Activated T-helper 1 cell treated with anti-CD3 and anti-CD28 coated beads, Interleukin-12 subunit alpha, Interleukin-12 subunit beta, Interleukin-2, Interleukin-4 antibody, amounts not matched to agents 30 ng/mL and 10 ng/mL and 1 ng/mL, durations not matched to agents 14 hours and 24 hours and 36 hours (primary cell): ENCODE measurements around the gene SCAMP3. TPM values are rescaled to one million over a fixed set of nuclear protein-coding genes. Genes with fewer than 3 reads are reported as not detected.
A peak's percentile ranks its signal among the peaks of the same experiment; 100 is the strongest.

Source experiments
- DNase-seq: peaks from one replicate; pipeline ENCODE4 v3.0.0; 2021; ENCODE audit warnings: low spot score
- H3K27ac Mint-ChIP-seq: one replicate; pipeline ENCODE4 v1.8.0; 2021; ENCODE audit warnings: mild to moderate bottlenecking, mixed read lengths
- H3K27me3 Mint-ChIP-seq: one replicate; pipeline ENCODE4 v1.8.0; 2022; ENCODE audit warnings: mild to moderate bottlenecking, moderate library complexity, mixed read lengths; ENCODE audit not compliant: insufficient read depth
- H3K36me3 Mint-ChIP-seq: one replicate; pipeline ENCODE4 v1.8.0; 2021; ENCODE audit warnings: low read depth, mixed read lengths
- H3K4me1 Mint-ChIP-seq: one replicate; pipeline ENCODE4 v1.8.0; 2021; ENCODE audit warnings: low read depth, mixed read lengths
- H3K4me3 Mint-ChIP-seq: one replicate; pipeline ENCODE4 v1.8.0; 2021; ENCODE audit warnings: mild to moderate bottlenecking, moderate library complexity, mixed read lengths
- H3K9me3 Mint-ChIP-seq: one replicate; pipeline ENCODE4 v1.8.0; 2021; ENCODE audit warnings: mixed read lengths
- intact Hi-C: fragments of 100-400 bp; cut with micrococcal nuclease; formaldehyde crosslinking; loops from one replicate; pipeline ENCODE4 v1.15.1; 2024
- total RNA-seq: library from RNA; stranded (reverse); gene quantifications from 2 replicates; pipeline ENCODE4 v1.2.3, GENCODE V29; 2022

The SCAMP3 gene
- total RNA-seq, 1 donor from 2014 or later = 168 TPM

DNA sequence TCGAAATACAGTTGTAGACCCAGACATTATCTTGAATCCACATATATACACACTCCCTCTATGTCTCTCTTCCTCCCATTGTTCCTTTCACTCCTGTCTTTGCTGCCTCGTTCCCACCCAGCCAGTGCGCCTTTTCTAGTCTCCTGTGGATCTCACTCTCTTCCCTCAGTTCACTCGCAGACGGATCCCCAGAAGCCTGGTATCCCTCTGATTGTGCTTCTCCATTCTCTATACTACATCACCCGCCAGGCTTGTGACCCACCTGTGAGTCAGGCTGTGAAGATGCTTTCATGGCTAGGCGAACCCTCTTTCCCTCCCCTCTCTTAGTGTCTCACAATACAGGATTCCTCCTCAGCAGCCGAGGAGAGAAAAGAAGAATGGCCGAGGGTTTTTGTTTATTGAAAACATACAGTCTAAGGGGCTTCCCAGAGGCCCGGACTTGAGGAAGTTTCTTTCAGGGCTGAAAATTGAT is 16.6 kb upstream of the SCAMP3 start:
- intact Hi-C loops = loop anchor here (1.0 to 10.0 kb wide), 4 partner anchors 36 to 776 kb away; partner anchors contain the start of genes ASH1L, LAMTOR2 and UBQLN4
- no peak for DNase-seq
- no peaks in the 10 kb centered on the region for H3K36me3 Mint-ChIP-seq
- H3K9me3 Mint-ChIP-seq = no peaks in the 10 kb centered on the region
- peaks cover 7% of the 10 kb centered on the region for H3K27me3 Mint-ChIP-seq
- peaks cover 28% of the 10 kb centered on the region for H3K4me1 Mint-ChIP-seq
- no peak overlapping the region for H3K27ac Mint-ChIP-seq
- peak overlapping the region; percentile 83 for H3K4me3 Mint-ChIP-seq

DNA sequence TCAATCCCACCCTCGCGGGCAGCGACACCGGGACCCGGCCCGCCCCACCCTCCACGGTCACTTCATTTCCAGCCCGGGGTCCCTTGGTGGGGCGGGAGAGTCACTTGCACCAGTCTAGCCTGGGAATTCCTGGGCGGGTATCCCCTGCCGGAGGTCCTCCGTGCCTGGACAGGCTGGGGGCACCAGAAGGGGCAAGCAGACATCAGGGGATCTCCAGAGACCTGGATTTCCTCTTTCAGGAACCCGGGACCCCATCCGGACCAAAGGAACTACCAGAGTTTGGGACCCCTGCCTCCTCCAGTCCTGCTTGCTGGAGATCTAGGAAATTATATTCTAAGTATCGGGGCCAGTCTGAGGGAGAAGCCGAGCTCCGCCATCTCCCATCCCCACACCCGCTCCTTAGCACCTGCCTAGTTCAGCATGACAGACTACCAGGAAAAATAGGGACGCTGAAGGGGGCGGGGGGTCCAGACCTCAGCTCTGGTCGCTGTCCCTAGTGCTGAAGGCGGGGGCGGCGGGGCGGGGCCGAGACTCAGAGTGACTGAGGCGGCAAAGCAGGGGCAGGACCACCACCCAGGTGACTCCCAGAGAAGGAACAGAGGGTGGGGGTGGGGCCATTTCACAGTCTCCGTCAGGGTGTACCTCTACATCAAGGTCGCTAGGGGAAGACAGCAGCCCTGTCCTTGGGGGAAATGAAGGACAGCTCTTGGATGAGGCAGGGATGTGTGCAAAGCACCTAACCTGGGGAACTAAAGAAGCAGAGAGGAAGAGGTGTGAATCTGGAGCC is 15.9 kb upstream of the SCAMP3 start:
- DNase-seq = peak; percentile 64
- Mint-ChIP-seq H3K4me3 (peak overlapping the region; percentile 83), H3K27me3 (peaks cover 7% of the 10 kb centered on the region), H3K27ac (no peak overlapping the region), H3K36me3 (no peaks in the 10 kb centered on the region), H3K4me1 (peaks cover 32% of the 10 kb centered on the region), H3K9me3 (no peaks in the 10 kb centered on the region)
- intact Hi-C loops = loop anchor here (1.0 to 10.0 kb wide), 11 partner anchors 16 to 777 kb away; partner anchors contain the start of genes ASH1L, ENTREP3, FDPS and LAMTOR2

DNA sequence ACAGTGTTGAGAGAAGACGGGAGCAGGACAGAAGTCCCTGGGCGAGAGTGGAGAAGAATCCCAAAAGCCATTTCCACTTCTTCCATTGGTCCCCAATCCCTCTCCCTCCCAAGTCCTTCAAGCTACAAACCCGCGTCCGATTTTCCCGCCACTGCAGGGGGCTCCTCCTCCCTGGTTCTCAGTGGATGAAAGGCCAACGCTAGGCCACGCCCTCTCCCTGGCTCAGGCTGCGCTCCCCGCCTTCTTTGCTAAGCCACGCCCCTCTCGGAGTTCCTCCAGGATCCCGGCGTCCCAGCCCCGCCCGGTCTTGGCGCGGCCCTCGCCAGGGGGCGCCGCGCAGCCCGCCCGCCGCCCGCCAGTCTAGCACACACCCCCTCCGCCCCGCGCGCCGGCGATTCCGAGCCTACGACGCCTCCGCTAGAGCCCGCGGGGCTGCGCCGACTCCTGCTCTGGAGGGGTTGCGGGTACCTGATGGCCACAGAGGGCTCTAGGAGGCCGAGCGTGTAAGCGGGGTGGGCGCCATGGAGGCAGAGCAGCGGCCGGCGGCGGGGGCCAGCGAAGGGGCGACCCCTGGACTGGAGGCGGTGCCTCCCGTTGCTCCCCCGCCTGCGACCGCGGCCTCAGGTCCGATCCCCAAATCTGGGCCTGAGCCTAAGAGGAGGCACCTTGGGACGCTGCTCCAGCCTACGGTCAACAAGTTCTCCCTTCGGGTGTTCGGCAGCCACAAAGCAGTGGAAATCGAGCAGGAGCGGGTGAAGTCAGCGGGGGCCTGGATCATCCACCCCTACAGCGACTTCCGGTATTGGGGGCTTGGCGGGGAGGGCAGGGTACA is 15.1 kb upstream of the SCAMP3 start, which contains the start of gene HCN3:
Gene HCN3 (plus strand): TSS at position 394 of the 832 bp plus-strand sequence. CDS start 128 bp downstream, at position 522.
- intact Hi-C loops = loop anchor here (1.0 to 10.0 kb wide), 9 partner anchors 15 to 778 kb away; partner anchors contain the start of genes ENTREP3, FDPS, LAMTOR2 and SCAMP3
- H3K27me3 Mint-ChIP-seq = peaks cover 7% of the 10 kb centered on the region
- H3K4me1 Mint-ChIP-seq = peaks cover 38% of the 10 kb centered on the region
- DNase-seq = peak; percentile 91
- peak within 1 kb of the TSS; percentile 62 for H3K27ac Mint-ChIP-seq
- peaks cover 6% of the 10 kb centered on the region for H3K36me3 Mint-ChIP-seq
- no peaks in the 10 kb centered on the region for H3K9me3 Mint-ChIP-seq
- peak within 1 kb of the TSS; percentile 83 for H3K4me3 Mint-ChIP-seq

DNA sequence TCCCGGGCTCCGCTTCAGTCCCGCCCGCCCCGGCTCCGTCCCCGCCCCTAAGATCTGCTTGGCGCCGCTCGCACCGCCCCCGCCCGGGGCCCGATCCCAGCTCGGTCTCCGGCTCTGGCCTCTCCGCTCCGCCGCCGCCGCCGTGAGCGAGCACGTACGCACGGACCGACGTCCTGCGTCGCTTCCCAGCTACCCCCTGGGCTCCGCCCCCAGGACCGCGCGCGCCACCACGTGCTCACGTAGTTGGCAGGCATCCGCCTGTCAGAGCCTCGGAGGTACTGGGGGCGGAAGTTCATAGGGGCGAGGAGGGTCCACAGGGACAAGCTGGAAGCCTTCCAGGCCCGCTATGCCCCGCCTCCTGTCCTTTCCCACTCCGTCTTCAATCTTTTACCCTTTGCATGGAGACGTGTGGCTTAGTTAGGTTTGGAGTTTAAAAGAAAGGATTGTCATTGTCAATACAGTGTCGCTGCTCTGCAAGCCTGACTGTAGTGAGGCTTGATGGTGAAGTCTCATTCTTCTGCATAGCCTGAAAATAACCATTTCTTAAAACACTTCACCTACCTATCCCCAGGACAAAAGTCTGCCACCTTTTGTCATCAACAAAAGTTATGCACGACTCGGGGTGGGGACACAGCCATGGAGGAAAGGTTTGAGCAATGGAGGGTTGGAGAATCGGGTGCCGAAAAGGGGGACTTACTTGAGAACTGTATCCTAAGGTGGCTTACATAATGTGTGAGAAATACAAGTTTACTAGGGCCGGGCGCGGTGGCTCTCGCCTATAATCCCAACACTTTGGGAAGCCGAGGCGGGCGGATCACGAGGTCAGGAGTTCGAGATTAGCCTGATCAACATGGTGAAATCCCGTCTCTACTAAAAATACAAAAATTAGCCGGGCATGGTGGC is 11.4 kb upstream of the SCAMP3 start, which contains the start of gene CLK2:
Gene CLK2 (minus strand): TSS at position 162 of the 903 bp plus-strand sequence. CDS start 2,527 bp downstream, outside the sequence.
- Mint-ChIP-seq H3K9me3 (no peaks in the 10 kb centered on the region), H3K27ac (peak within 1 kb of the TSS; percentile 94), H3K27me3 (peaks cover 5% of the 10 kb centered on the region), H3K4me3 (peak within 1 kb of the TSS; percentile 90), H3K4me1 (peaks cover 47% of the 10 kb centered on the region), H3K36me3 (peaks cover 29% of the 10 kb centered on the region)
- intact Hi-C loops = loop anchor here (1.0 to 10.0 kb wide), 6 partner anchors 11 to 781 kb away; partner anchors contain the start of genes FDPS, LAMTOR2, MTX1 and SCAMP3
- DNase-seq = peak; percentile 96

- Mint-ChIP-seq H3K4me1 (peaks cover 41% of the 10 kb centered on the region), H3K9me3 (no peaks in the 10 kb centered on the region), H3K4me3 (peak overlapping the region; percentile 90), H3K27ac (peak overlapping the region; percentile 94), H3K27me3 (peaks cover 2% of the 10 kb centered on the region), H3K36me3 (peaks cover 38% of the 10 kb centered on the region)
- DNase-seq = no peak
- intact Hi-C loops = loop anchor here (1.0 to 10.0 kb wide), 6 partner anchors 10 to 782 kb away; partner anchors contain the start of genes FDPS, LAMTOR2, MTX1 and SCAMP3
These were observed 10.5 kb upstream of the SCAMP3 start for GRCh38 chr1:155272466-155273342.

GRCh38 chr1:155269381-155269780 is 7.2 kb upstream of the SCAMP3 start:
- Mint-ChIP-seq H3K27ac (no peak overlapping the region), H3K27me3 (no peaks in the 10 kb centered on the region), H3K36me3 (peaks cover 63% of the 10 kb centered on the region), H3K9me3 (no peaks in the 10 kb centered on the region), H3K4me1 (peaks cover 24% of the 10 kb centered on the region), H3K4me3 (no peak overlapping the region)
- no peak for DNase-seq
- intact Hi-C loops = no loop called here

DNA sequence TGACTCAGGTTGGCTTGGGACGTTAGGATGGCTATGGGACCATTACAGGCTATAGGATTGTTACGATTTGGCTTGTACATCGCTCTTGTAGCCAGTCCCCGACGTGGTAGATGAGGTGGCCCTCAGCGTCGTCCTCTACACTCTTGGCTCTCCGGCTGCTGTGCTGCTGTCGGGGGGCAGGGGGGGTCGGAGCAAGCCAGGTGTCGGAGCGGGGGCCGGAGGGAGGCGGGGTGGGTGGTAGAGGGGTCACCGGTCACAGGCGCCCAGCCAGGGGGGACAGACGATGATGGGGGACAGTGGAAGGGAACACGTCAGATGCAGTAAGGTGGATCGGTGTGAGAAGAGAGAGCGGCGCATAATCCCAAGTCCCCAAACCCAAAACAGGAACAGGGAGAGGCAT is 6.5 kb upstream of the SCAMP3 start:
- DNase-seq = no peak
- H3K27me3 Mint-ChIP-seq = no peaks in the 10 kb centered on the region
- H3K36me3 Mint-ChIP-seq = peaks cover 66% of the 10 kb centered on the region
- peaks cover 23% of the 10 kb centered on the region for H3K4me1 Mint-ChIP-seq
- intact Hi-C loops = no loop called here
- no peak overlapping the region for H3K4me3 Mint-ChIP-seq
- peak overlapping the region; percentile 23 for H3K27ac Mint-ChIP-seq
- H3K9me3 Mint-ChIP-seq = no peaks in the 10 kb centered on the region

- Mint-ChIP-seq H3K27me3 (no peaks in the 10 kb centered on the region), H3K27ac (no peak overlapping the region), H3K4me1 (peaks cover 27% of the 10 kb centered on the region), H3K9me3 (no peaks in the 10 kb centered on the region), H3K4me3 (no peak overlapping the region), H3K36me3 (peaks cover 72% of the 10 kb centered on the region)
- intact Hi-C loops = no loop called here
- no peak for DNase-seq
These were observed 5.2 kb upstream of the SCAMP3 start for GRCh38 chr1:155267373-155267772.

DNA sequence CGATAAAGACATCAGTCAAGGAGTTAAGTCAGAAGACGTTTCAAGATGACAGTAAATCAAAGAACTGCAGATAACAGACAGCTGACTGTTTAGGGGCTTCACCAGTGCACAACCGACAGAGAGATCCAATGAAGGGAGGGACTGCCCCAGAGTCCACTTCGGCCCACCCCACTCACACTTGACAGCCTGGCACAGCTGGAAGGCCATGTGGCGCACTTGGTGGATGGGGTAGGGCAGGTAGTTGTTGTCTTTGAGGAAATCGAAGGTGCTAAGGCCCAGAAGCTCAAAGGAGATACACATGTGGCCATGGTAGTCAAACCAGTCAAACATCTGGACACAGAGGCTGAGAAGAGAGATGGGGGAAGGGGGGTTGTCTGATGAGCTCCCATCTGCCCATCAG is 4.4 kb upstream of the SCAMP3 start:
- no peak for DNase-seq
- H3K4me3 Mint-ChIP-seq = no peak overlapping the region
- intact Hi-C loops = no loop called here
- H3K36me3 Mint-ChIP-seq = peaks cover 70% of the 10 kb centered on the region
- H3K4me1 Mint-ChIP-seq = peaks cover 27% of the 10 kb centered on the region
- no peak overlapping the region for H3K27ac Mint-ChIP-seq
- H3K9me3 Mint-ChIP-seq = no peaks in the 10 kb centered on the region
- no peaks in the 10 kb centered on the region for H3K27me3 Mint-ChIP-seq

DNA sequence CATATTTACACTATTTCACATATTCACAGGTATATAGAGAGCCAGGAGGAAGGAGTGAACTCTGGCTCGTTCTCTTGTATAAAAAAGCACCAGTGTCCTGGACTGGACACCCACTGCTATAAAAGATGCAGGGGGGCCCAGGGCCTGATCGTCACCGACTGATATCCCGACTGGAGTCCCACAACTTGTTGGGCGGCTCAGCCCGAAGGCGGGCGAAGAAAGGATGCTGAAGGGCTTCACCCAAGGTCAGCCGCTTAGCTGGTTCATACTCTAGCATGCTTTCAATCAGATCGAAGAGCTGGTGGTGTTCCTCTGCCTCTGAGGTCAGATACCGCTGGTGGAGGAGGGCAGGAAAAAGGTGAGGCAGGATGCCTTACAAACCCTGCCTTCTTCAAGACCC is 907 bp upstream of the SCAMP3 start:
- intact Hi-C loops = loop anchor here (5.0 kb wide), 2 partner anchors 56 to 424 kb away; partner anchors contain the start of genes DAP3, MTX1, THBS3 and YY1AP1
- H3K9me3 Mint-ChIP-seq = no peaks in the 10 kb centered on the region
- peak overlapping the region; percentile 24 for H3K27ac Mint-ChIP-seq
- no peak for DNase-seq
- peaks cover 60% of the 10 kb centered on the region for H3K36me3 Mint-ChIP-seq
- peaks cover 32% of the 10 kb centered on the region for H3K4me1 Mint-ChIP-seq
- H3K4me3 Mint-ChIP-seq = peak overlapping the region; percentile 19
- H3K27me3 Mint-ChIP-seq = no peaks in the 10 kb centered on the region

- peak; percentile 18 for DNase-seq
- Mint-ChIP-seq H3K27ac (peak overlapping the region; percentile 88), H3K36me3 (peaks cover 58% of the 10 kb centered on the region), H3K27me3 (no peaks in the 10 kb centered on the region), H3K4me3 (peak overlapping the region; percentile 90), H3K4me1 (peaks cover 44% of the 10 kb centered on the region), H3K9me3 (no peaks in the 10 kb centered on the region)
- intact Hi-C loops = loop anchor here (5.0 kb wide), 2 partner anchors 54 to 426 kb away; partner anchors contain the start of genes DAP3, MTX1, THBS3 and YY1AP1
These were observed 688 bp downstream of the SCAMP3 start for GRCh38 chr1:155261493-155261851.
